GM19025 (cell line): ENCODE results near the gene USP1.

Source experiments
- ATAC-seq: cut with Tn5 transposase; IDR thresholded peaks from one replicate; pipeline ENCODE4 v1.9.1; 2021; ENCODE audit warnings: mild to moderate bottlenecking, low read depth, moderate library complexity; ENCODE audit not compliant: unreplicated experiment

USP1 gene

DNA sequence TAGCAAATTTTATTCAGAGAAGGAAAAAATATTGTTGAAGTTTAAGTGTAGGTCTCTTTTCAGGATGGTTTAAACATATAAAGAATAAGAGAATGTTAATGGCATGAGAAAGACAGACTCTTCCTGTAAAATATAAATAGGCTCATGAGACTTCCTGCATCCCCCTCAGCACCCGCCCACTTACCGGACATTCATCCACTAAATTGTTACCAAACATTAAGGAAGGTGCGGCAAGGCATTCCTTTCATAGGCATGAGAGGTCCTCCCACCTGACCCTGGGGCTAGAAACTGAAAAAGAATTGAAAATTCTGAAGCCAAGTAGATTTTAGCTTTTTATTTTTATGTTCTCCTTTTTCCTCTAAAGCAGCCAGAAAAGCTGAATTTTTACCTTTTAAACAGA lies 10.6 kb upstream of the USP1 start:
- no peak for ATAC-seq

DNA sequence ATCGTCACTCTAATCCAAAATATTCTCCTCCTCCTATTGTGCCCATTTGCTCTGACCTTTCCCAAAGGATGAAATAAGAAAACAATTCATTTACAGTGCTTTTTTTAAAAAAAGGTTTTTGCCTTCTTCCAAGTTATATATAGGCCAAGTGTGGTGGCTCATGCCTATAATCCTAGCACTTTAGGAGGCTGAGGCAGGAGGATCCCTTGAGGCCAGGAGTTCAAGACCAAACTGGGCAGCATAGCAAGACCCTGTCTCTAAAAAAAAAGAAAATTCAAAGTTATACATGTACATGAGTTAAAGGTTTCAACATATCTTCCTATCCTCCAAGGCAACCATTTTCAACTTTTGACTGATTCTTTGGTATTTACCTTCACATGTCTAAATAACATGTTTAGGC lies 10.1 kb upstream of the USP1 start:
- ATAC-seq, result no peak

DNA sequence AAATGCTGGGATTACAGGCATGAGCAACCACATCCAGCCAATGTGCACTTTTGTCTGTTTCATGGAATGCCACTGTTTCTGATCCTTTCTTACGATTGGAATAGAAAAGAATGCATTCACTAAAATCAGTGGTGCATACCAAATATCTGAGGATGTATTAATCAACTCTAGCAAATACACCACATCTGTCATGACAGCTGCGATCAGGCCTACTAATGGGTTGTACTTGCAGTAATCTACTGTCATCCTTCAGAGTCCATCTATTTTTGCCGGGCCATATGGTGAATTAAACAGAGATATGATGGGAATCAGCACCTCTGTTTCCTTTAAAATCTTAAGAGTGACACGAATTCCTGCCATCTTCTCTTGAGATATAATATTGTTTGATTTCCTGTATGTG lies 8.5 kb upstream of the USP1 start:
- ATAC-seq, result no peak

DNA sequence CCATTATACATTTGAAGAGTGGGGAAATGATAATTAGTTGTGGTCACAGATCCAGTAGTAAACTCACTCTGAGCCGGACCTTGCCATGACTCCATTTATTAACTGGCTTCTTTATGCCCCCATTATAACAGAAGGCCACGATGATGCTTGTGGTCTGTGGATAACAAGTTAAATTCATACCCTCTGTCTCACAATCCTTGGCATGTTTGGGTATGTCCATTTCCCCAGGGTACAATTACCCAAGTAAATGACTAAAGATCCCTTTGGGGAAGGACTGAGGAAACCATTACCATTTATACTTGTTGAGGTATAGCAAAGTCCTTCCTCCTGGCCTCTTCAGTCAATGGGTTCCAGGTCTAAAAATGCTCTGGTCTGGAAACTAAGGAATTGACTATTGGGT lies 7.3 kb upstream of the USP1 start:
- ATAC-seq, result no peak

DNA sequence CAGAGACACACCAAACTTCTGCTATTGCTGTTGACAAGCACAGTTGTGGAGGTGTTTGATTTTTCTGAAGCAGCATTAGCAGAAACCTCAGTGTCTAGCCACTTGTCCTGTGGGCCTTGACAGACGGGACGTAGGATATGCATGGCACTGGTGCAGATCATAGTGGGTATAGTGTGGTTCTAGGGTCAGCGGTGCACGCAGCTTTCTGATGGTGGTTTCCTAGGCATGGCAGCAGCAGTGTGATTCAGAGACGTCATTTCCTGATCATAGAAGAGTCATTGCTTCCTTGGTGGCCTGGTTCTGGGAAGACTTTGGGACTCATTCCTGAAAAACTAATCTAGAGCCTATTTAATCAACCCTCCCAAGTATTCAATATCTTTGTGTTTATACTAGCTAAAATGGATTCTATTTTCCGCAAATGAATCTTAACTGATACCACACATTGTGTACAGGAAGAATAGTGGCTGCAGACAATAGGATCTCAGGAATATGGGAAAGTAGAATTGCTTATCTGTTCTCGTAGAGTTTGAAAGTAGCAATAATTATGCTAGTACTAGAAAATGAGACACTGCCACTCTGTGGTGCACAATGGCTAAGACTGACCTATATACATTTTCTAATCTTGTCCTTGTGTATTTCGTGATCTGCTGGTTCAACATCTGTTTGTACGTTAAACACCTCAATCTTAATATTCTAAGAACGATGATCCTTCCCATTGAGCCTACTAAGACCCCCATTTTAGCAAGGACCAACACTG lies 2.8 kb upstream of the USP1 start:
- ATAC-seq, result no peak

DNA sequence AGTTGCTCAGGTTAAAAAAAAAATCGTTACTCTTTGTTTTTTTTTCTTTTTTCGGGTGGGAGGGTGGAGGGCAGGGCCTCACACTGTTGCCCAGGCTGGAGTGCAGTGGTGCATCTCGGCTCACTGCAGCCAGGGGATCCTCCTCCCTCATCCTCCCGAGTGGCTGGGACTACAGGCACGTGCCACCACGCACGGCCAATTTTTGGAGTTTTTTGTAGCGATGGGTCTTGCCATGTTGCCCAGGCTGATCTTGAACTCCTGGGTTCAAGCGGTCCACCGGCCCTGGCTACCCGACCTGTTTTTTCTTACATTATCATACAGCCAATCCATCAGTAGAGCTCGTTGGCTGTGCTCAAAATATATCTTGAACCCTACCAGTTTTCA lies 2.2 kb upstream of the USP1 start:
- ATAC-seq, result no peak

DNA sequence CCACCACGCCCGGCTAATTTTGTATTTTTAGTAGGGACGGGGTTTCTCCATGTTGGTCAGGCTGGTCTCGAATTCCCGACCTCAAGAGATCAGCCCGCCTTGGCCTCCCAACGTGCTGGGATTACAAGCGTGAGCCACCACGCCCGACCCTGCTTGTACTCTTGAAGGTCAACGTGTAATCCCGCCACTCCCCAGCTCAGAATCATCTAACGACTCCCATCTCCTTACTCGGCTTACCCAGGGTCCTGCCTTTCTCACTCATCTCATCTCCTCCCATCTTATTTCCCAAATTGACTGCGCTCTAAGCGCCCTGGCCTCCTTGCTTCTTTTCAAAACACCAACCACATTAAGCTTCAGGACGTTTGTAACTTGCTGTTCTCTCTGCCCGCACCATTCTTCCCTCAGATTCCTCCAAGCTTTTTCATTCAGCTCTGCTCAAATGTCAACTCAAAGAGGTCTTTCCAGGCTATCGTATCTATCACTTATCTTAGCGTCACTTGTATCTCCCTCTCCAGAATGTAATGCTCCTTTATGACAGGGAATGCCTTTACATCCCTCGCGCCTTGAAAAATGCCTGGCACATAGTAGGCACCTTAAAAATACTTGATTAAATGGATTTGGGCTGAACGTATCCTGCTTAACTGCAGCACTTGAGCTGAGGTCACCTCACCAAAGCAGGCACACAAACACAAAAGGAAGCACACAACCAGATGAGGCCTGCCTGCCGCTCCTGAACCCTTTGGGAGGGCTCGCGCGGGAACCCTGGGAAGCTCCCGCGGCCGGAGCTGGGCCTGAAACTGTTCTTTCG lies 1.4 kb upstream of the USP1 start:
- ATAC-seq, result peak; percentile 11

DNA sequence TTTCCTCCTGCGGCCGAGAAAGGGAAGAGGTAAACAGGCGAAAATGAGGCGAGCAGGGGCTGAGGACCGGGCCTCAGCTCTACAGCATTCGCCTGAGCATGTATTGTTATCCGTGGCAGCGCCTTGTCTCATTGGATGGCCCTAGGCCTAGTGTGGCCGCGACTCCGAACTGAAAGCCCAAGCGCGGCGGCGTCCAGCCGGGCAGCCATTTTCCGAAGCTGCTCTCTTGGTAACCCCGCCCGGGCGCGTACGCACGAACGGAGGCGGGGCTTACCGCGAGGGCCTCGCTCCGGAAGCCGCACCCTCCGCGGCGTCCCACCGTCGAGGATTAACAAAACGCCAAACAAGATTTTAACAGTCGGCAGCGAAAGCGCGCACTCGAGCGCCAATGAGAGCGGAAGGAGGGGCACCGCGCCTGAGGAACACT lies 797 bp upstream of the USP1 start:
- peak; percentile 55 for ATAC-seq

DNA sequence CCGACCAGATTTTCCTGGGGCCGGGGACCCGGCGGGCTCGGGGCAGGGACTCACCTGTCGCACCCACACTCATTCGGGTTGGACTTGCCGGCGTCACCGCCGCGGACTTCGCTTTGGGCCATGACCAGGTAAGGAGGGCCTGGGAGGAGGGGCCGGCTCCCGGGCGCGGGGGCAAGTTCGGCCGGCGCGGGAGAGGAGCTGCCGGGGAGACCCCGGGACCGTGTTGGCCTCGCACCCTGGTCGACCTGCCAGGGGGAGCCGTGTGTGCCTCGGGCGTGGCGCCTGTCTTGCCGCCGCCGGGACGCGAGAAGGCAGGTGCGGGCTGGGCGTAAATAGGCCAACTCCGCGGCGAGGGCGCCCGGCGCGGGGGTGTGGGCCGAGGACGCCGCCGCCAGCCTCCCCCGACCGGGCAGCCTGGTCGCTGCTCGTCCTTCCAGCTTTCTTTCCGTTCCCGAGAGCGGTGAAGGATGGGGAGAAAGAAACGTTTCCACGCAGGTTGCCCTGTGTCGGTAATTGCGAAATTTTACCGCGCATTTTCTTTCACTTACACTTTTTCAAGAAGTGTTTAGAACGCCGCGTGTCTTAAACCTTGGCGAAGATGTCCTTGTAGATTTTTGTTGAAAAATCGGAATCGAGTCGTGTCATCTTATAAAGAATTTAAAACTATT lies 558 bp downstream of the USP1 start:
- ATAC-seq, result no peak

DNA sequence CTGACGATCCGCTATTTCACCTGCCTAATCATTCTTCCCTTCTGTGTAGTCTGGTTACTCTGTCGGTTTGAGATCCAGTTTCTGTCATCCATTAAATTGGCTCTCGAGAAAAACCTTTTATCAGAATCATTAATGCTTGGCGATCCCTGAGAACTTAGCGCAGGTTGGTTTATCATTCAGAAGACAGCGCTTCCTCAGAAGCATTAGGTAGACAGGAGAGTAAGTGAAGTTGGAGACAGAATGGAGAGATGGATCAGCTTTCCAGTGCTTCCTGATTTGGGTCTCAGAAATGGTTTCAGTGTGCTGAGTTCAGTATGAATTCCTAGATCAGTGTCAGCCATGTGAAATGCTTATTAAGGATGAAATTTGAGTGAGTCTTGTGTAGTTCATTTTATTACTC lies 1.3 kb downstream of the USP1 start:
- no peak for ATAC-seq

DNA sequence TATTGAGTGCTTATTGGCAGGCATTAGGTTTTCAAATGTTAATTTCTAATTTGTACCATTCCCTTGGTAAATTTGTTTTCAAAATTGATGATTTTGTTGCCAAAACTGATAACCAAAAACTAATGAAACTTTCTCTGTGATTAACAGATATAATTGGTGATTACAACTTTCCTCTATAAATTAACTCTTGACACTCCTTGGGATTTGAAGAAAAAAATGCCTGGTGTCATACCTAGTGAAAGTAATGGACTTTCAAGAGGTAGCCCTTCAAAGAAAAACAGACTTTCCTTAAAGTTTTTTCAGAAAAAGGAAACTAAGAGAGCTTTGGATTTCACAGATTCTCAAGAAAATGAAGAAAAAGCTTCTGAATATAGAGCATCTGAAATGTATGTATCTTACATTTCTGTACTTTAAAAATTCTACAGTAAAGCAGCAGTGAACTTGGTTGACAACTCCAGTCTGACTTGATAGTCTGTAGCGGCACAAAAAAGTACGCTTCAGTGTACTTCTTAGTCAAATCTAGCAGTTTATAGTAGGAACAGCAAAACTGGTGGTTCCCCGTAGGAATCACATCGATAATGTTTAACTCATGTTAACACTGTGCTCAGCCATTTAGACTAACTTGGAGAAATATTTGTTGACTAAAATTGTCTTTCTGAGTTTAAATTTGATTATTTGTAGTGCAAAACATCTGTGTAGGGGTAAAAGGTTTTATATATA lies 3.0 kb downstream of the USP1 start:
- peak; percentile 18 for ATAC-seq

DNA sequence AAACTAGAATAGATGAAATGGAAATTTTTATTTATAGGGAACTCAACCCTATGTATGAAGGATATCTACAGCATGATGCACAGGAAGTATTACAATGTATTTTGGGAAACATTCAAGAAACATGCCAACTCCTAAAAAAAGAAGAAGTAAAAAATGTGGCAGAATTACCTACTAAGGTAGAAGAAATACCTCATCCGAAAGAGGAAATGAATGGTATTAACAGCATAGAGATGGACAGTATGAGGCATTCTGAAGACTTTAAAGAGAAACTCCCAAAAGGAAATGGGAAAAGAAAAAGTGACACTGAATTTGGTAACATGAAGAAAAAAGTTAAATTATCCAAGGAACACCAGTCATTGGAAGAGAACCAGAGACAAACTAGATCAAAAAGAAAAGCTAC lies 7.9 kb downstream of the USP1 start:
- ATAC-seq, result no peak

DNA sequence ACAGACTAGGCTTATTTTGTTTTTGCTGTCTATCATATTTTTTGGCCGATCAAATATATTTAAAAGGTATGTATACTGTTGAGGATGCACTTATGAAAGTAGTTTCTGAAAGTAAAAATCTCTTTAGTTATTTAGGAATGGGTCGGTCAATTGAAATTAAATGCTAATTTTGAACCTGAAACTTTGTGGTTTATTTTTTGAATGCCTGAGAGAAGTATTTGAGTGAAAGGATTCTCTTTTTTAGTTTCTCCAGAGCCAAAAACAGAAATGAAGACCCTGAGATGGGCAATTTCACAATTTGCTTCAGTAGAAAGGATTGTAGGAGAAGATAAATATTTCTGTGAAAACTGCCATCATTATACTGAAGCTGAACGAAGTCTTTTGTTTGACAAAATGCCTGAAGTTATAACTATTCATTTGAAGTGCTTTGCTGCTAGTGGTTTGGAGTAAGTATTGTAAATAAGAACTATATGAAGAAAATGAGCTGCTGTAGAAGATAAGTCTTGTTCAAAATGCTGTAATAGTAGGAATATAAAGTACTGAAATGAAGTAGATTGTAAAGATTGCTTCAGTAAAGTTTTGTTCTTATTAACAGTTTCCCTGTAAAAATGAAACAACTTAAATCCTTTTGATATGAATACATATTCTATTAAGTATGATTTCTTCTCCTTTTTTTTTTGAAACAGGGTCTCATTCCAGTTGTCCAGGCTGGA lies 11.5 kb downstream of the USP1 start:
- no peak for ATAC-seq

DNA sequence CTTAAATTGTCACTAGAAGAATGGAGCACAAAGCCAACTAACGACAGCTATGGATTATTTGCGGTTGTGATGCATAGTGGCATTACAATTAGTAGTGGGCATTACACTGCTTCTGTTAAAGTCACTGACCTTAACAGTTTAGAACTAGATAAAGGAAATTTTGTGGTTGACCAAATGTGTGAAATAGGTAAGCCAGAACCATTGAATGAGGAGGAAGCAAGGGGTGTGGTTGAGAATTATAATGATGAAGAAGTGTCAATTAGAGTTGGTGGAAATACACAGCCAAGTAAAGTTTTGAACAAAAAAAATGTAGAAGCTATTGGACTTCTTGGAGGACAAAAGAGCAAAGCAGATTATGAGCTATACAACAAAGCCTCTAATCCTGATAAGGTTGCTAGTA lies 13.5 kb downstream of the USP1 start:
- no peak for ATAC-seq

DNA sequence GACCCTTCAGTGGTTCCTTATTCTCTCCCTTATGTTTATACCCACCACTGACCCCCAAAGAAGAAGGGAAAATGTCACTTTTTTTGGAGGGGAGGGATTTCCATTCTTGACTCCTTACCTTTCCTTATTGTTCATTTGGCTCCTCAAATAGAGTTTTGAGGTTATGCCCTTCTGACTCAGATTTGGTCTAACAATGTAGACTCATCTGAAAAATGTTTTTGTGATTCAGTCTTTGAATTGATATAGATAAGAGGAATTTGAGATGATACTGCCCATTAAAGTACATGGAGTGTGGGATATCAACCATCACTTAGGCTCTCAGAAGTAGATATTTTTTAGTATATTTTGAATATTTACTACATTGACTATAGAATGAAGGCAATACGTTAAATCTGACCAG lies 16.1 kb downstream of the USP1 start:
- ATAC-seq, result no peak

DNA sequence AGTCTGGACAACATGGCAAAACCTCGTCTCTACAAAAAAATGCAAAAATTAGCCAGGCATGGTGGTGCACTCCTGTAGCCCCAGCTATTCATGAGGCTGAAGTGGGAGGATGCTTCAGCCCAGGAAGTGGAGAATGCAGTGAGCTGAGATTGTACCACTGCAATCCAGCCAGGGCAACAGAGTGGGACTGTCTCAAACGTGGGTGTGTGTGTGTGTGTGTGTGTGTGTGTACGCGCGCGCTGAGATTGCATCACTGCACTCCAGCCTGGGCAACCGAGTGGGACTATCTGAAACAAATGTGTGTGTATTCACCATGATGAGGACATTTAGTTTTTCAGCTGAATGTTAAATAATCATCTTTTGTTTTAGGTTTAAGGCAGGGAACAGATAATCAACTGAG lies 21.1 kb downstream of the USP1 start:
- no peak for ATAC-seq

DNA sequence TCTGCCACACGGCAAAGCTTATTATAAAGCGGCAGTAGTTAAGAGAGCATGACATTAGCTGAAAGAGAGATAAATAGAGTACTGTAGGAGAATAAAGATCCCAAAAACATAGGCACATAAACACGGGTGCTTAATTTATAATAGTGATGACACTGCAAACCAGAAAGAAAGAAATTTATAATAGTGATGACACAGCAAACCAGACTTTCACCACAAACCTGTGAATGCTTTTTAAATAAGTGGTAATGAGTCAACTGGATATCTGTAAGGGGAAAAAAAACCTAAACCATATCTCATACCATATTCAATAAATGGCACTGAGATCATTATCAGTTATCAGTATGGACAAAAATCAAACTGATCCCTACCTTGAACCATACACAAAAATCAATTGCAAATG lies 25.5 kb downstream of the USP1 start:
- ATAC-seq, result no peak

DNA sequence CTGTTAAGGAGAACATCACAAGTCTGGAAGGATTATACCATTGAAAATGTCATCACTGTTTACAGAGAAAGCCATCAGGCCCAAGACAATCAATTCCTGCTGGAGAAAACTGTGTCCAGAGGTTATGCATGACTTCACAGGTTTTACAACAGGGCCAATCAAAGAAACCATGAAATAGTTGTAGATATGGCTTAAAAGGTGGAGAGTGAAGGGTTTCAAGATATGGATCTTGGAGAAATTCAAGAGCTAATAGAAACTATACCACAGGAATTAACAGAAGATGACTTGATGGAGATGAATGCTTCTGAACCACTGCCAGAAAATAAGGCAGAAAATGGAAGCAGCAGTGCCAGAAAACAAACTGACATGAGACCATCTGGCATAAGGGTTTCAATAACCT lies 30.2 kb downstream of the USP1 start:
- no peak for ATAC-seq

DNA sequence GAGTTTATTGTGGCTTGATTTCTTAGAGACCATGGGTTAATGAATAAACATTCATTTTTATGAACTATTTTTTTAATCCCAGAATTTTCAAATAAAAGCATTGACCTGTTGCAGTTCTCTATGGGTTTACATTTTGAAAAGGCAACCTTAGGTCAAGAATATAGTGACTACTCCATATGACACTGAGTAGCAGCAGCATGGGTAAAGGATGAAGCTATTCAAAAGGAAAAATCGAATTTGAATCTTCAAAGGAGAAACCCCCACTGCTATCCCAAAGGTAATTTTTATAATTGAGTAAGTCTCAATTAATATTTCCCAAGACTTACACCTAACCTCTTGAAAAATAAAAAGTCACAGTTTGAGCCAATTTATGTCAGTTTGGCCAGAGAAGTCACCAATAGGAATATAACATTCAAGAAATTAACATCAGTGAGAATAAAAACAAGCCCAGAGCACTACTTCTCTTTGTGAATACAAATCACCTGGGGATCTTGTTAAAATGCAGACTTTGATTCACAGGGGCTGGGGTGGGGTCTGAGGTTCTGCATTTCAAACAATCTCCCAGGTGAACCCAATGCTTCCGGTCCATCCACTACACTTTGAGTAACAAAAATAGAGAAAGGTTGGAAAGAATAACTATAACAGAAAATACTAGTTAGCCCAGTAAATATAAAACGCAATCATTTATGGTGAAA lies 39.8 kb downstream of the USP1 start:
- no peak for ATAC-seq

DNA sequence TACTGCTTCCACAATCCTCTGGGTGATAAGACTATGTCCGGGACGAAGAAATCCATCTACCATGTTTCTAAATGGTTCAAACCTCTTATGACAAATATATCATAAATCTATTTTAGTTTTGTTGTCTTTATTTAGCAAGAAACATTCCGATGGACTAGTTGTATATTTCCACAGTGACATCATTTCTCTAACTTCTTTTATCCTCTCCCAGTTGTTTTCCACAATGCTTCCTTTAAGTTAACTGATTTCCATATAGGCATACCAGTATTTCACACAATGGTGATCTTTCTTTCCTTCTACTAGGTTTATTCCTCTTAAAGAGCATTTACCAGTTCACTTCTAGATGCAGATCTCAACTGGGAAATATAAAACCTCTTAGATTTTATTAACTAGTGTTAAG lies 44.8 kb downstream of the USP1 start:
- ATAC-seq, result no peak
